ENCODE results near the gene SYNGAP1. TPM values are rescaled to one million over a fixed set of nuclear protein-coding genes. Genes with fewer than 3 reads are reported as not detected.

SYNGAP1 gene
- total RNA-seq, 1 donor: 6.9 TPM

- Histone ChIP-seq H3K4me2 (ENCODE audit: insufficient read depth, low read length) (peak overlapping the region; percentile 97), H3K4me1 (ENCODE audit: insufficient read depth, low read length) (peaks cover 13% of the 10 kb centered on the region), H4K20me1 (ENCODE audit: insufficient read depth, low read length) (no peaks in the 10 kb centered on the region), H3K36me3 (ENCODE audit: insufficient read depth, low read length) (peaks cover 11% of the 10 kb centered on the region), H3K27me3 (ENCODE audit: insufficient read depth, low read length) (no peaks in the 10 kb centered on the region), H3K79me2 (ENCODE audit: insufficient read depth, low read length) (peaks cover 32% of the 10 kb centered on the region), H3K27ac (ENCODE audit: low read depth, low read length) (no peak overlapping the region), H2AFZ (ENCODE audit: low read length) (peak overlapping the region; percentile 92), H3K4me3 (ENCODE audit: insufficient read depth, low read length) (peak overlapping the region; percentile 98), H3K9me3 (ENCODE audit: low read depth, low read length) (no peaks in the 10 kb centered on the region)
- peak; percentile 65 for DNase-seq (ENCODE audit: insufficient read length, low spot score, missing footprints)
- no peak for TF ChIP-seq CTCF (IDR thresholded peaks at IDR 0.05; ENCODE audit: extremely low read depth, low read depth, low read length)
Observed at GRCh38 chr6:33455051-33455450, 35.2 kb downstream of the SYNGAP1 start.

- no peaks in the 10 kb centered on the region for H3K9me3 ChIP-seq (ENCODE audit: low read depth, low read length)
- no peak overlapping the region for H3K27ac ChIP-seq (ENCODE audit: low read depth, low read length)
- H3K4me2 ChIP-seq (ENCODE audit: insufficient read depth, low read length): no peak overlapping the region
- H3K79me2 ChIP-seq (ENCODE audit: insufficient read depth, low read length): peaks cover 32% of the 10 kb centered on the region
- no peaks in the 10 kb centered on the region for H3K27me3 ChIP-seq (ENCODE audit: insufficient read depth, low read length)
- TF ChIP-seq CTCF (IDR thresholded peaks at IDR 0.05; ENCODE audit: extremely low read depth, low read depth, low read length): no peak
- peaks cover 11% of the 10 kb centered on the region for H3K36me3 ChIP-seq (ENCODE audit: insufficient read depth, low read length)
- peaks cover 13% of the 10 kb centered on the region for H3K4me1 ChIP-seq (ENCODE audit: insufficient read depth, low read length)
- DNase-seq (ENCODE audit: insufficient read length, low spot score, missing footprints): peak; percentile 8
- H4K20me1 ChIP-seq (ENCODE audit: insufficient read depth, low read length): no peaks in the 10 kb centered on the region
- no peak overlapping the region for H3K4me3 ChIP-seq (ENCODE audit: insufficient read depth, low read length)
- H2AFZ ChIP-seq (ENCODE audit: low read length): no peak overlapping the region
Observed at GRCh38 chr6:33456156-33456555, 36.3 kb downstream of the SYNGAP1 start.

GRCh38 chr6:33458676-33459075 is 38.8 kb downstream of the SYNGAP1 start:
- Histone ChIP-seq H3K27ac (ENCODE audit: low read depth, low read length) (no peak overlapping the region), H3K9me3 (ENCODE audit: low read depth, low read length) (no peaks in the 10 kb centered on the region), H3K4me1 (ENCODE audit: insufficient read depth, low read length) (peaks cover 10% of the 10 kb centered on the region), H4K20me1 (ENCODE audit: insufficient read depth, low read length) (no peaks in the 10 kb centered on the region), H3K79me2 (ENCODE audit: insufficient read depth, low read length) (peaks cover 23% of the 10 kb centered on the region), H3K36me3 (ENCODE audit: insufficient read depth, low read length) (peaks cover 11% of the 10 kb centered on the region), H2AFZ (ENCODE audit: low read length) (no peak overlapping the region), H3K4me3 (ENCODE audit: insufficient read depth, low read length) (no peak overlapping the region), H3K4me2 (ENCODE audit: insufficient read depth, low read length) (no peak overlapping the region), H3K27me3 (ENCODE audit: insufficient read depth, low read length) (no peaks in the 10 kb centered on the region)
- DNase-seq (ENCODE audit: insufficient read length, low spot score, missing footprints): no peak
- TF ChIP-seq CTCF (IDR thresholded peaks at IDR 0.05; ENCODE audit: extremely low read depth, low read depth, low read length): no peak

- H3K4me1 ChIP-seq (ENCODE audit: insufficient read depth, low read length): peaks cover 9% of the 10 kb centered on the region
- no peaks in the 10 kb centered on the region for H3K9me3 ChIP-seq (ENCODE audit: low read depth, low read length)
- H3K4me3 ChIP-seq (ENCODE audit: insufficient read depth, low read length): no peak overlapping the region
- H3K27ac ChIP-seq (ENCODE audit: low read depth, low read length): no peak overlapping the region
- no peak overlapping the region for H3K4me2 ChIP-seq (ENCODE audit: insufficient read depth, low read length)
- no peak for DNase-seq (ENCODE audit: insufficient read length, low spot score, missing footprints)
- H3K27me3 ChIP-seq (ENCODE audit: insufficient read depth, low read length): no peaks in the 10 kb centered on the region
- TF ChIP-seq CTCF (IDR thresholded peaks at IDR 0.05; ENCODE audit: extremely low read depth, low read depth, low read length): no peak
- no peak overlapping the region for H2AFZ ChIP-seq (ENCODE audit: low read length)
- peaks cover 20% of the 10 kb centered on the region for H3K79me2 ChIP-seq (ENCODE audit: insufficient read depth, low read length)
- H3K36me3 ChIP-seq (ENCODE audit: insufficient read depth, low read length): peaks cover 11% of the 10 kb centered on the region
- H4K20me1 ChIP-seq (ENCODE audit: insufficient read depth, low read length): no peaks in the 10 kb centered on the region
Observed at GRCh38 chr6:33459226-33459625, 39.4 kb downstream of the SYNGAP1 start.

Measured in osteoblast (primary cell).